Measurements from ENCODE around the gene FLG2.
"Not testable (repeated sequence)": the region's sequence is repeated elsewhere in the genome, so short reads cannot be mapped to it uniquely, and the experiment has no call there.

The FLG2 gene

GRCh38 chr1:152309955-152310354 lies 49.9 kb downstream of the FLG2 start:
- DNase-seq, result no peak
- Histone ChIP-seq H3K27ac (no peak overlapping the region), H3K27me3 (replicated peaks) (no peaks in the 10 kb centered on the region), H3K4me3 (ENCODE audit: low read depth, low read length) (no peak overlapping the region), H3K36me3 (replicated peaks) (no peaks in the 10 kb centered on the region)
- in situ Hi-C loops (cut with HindIII; ENCODE audit: low pct_ligation_motif_present, low sequenced_read_pairs), result no loop called here
- TF ChIP-seq CTCF (IDR thresholded peaks at IDR 0.05; ENCODE audit: low read depth, low read length, missing control alignments), result no peak

GRCh38 chr1:152309320-152309901 lies 50.4 kb downstream of the FLG2 start:
- in situ Hi-C loops (cut with HindIII; ENCODE audit: low pct_ligation_motif_present, low sequenced_read_pairs), result not testable (repeated sequence)

GRCh38 chr1:152308758-152309157 lies 51.0 kb downstream of the FLG2 start:
- H3K27ac ChIP-seq; H3K27me3 ChIP-seq (replicated peaks); H3K4me3 ChIP-seq (ENCODE audit: low read depth, low read length); in situ Hi-C loops (cut with HindIII; ENCODE audit: low pct_ligation_motif_present, low sequenced_read_pairs); H3K36me3 ChIP-seq (replicated peaks); DNase-seq: not testable (repeated sequence)

More at GRCh38 chr1:152309320-152309901, 50.4 kb downstream of the FLG2 start:
- H3K4me3 ChIP-seq (ENCODE audit: low read depth, low read length); H3K36me3 ChIP-seq (replicated peaks); H3K27me3 ChIP-seq (replicated peaks); DNase-seq; H3K27ac ChIP-seq: not testable (repeated sequence)

- H3K36me3 ChIP-seq (replicated peaks); H3K4me3 ChIP-seq (ENCODE audit: low read depth, low read length); DNase-seq; H3K27me3 ChIP-seq (replicated peaks); in situ Hi-C loops (cut with HindIII; ENCODE audit: low pct_ligation_motif_present, low sequenced_read_pairs); H3K27ac ChIP-seq: not testable (repeated sequence)
These were observed 51.8 kb downstream of the FLG2 start for GRCh38 chr1:152307970-152308369.

GRCh38 chr1:152306123-152306522 lies 53.7 kb downstream of the FLG2 start:
- not testable (repeated sequence) for H3K27ac ChIP-seq; H3K27me3 ChIP-seq (replicated peaks)

GRCh38 chr1:152304773-152305172 lies 55.0 kb downstream of the FLG2 start:
- H3K27me3 ChIP-seq (replicated peaks); H3K27ac ChIP-seq; H3K36me3 ChIP-seq (replicated peaks); DNase-seq; in situ Hi-C loops (cut with HindIII; ENCODE audit: low pct_ligation_motif_present, low sequenced_read_pairs); H3K4me3 ChIP-seq (ENCODE audit: low read depth, low read length): not testable (repeated sequence)

More at GRCh38 chr1:152306123-152306522, 53.7 kb downstream of the FLG2 start:
- H3K4me3 ChIP-seq (ENCODE audit: low read depth, low read length); DNase-seq; in situ Hi-C loops (cut with HindIII; ENCODE audit: low pct_ligation_motif_present, low sequenced_read_pairs); H3K36me3 ChIP-seq (replicated peaks): not testable (repeated sequence)

GRCh38 chr1:152303139-152303872 lies 56.5 kb downstream of the FLG2 start:
- in situ Hi-C loops (cut with HindIII; ENCODE audit: low pct_ligation_motif_present, low sequenced_read_pairs); DNase-seq; H3K27ac ChIP-seq; H3K36me3 ChIP-seq (replicated peaks); H3K27me3 ChIP-seq (replicated peaks); H3K4me3 ChIP-seq (ENCODE audit: low read depth, low read length): not testable (repeated sequence)

Data from brain microvascular endothelial cell (primary cell).